HCT116 (cell line): Measurements from ENCODE around the gene ADGRV1.

Experiments used
- POLR2A ChIP-seq: IDR thresholded peaks from 2 replicates; pipeline ENCODE4 v1.7.0; 2011; ENCODE audit warnings: borderline replicate concordance; ENCODE audit not compliant: insufficient read depth, insufficient read length; ENCODE audit errors: extremely low read depth
- RAD21 ChIP-seq: IDR thresholded peaks from 2 replicates; pipeline ENCODE4 v1.6.1; 2012; ENCODE audit warnings: low read depth, mild to moderate bottlenecking

DNA sequence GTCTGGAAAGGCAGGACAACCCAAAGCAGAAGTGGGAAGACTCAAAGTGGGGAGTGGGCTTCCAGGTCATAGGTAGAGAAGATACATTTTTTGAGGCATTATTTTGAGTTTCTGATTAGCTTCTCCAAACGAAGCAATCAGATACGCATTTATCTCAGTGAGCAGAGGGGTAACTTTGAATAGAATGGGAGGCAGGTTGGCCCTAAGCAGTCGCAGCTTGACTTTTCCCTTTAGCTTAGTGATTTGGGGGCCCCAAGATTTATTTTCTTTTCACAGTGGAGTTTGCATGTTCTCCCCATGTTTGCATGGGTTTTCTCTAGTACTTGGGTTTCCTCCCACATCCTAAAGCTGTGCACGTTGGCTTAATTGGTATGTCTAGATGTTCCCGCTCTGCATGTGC lies 422.6 kb downstream of the ADGRV1 start:
- TF ChIP-seq RAD21 (no peak), POLR2A (no peak)
